Mesodermal cell (in vitro differentiated cells): Measurements from ENCODE around the gene IMMP2L.
A peak's percentile ranks its signal among the peaks of the same experiment; 100 is the strongest.
"Not testable (repeated sequence)": the region's sequence is repeated elsewhere in the genome, so short reads cannot be mapped to it uniquely, and the experiment has no call there.

Experiments
- H3K27ac ChIP-seq: 2 replicates; pipeline ENCODE4 v1.7.0; 2013; ENCODE audit warnings: mild to moderate bottlenecking, low read depth, low read length, moderate library complexity; ENCODE audit not compliant: severe bottlenecking
- H3K36me3 ChIP-seq: 2 replicates; pipeline ENCODE4 v1.7.1; 2013; ENCODE audit warnings: mild to moderate bottlenecking, low read length, moderate library complexity; ENCODE audit not compliant: control insufficient read depth, insufficient read depth
- H3K4me1 ChIP-seq: one replicate; pipeline ENCODE4 v1.7.1; 2013; ENCODE audit warnings: mild to moderate bottlenecking, low read length; ENCODE audit not compliant: insufficient read depth, control insufficient read depth, poor library complexity, severe bottlenecking
- H3K4me3 ChIP-seq: 2 replicates; pipeline ENCODE4 v1.7.0; 2013; ENCODE audit warnings: low read length, control low read depth, mild to moderate bottlenecking; ENCODE audit not compliant: insufficient read depth, poor library complexity, severe bottlenecking; ENCODE audit errors: extremely low read depth
- H3K9me3 ChIP-seq: 2 replicates; pipeline ENCODE4 v1.7.1; 2013; ENCODE audit warnings: mild to moderate bottlenecking, low read length, moderate library complexity; ENCODE audit not compliant: control insufficient read depth
- WGBS, 2 experiments: methylation state at CpG; one replicate each; pipeline ENCODE4 v1.1.5; 2013; ENCODE audit warnings: missing lambda C conversion rate in 2 of 2; ENCODE audit not compliant: insufficient coverage in 2 of 2; 5-methylcytosine and 5-hydroxymethylcytosine counted together

The IMMP2L gene

DNA sequence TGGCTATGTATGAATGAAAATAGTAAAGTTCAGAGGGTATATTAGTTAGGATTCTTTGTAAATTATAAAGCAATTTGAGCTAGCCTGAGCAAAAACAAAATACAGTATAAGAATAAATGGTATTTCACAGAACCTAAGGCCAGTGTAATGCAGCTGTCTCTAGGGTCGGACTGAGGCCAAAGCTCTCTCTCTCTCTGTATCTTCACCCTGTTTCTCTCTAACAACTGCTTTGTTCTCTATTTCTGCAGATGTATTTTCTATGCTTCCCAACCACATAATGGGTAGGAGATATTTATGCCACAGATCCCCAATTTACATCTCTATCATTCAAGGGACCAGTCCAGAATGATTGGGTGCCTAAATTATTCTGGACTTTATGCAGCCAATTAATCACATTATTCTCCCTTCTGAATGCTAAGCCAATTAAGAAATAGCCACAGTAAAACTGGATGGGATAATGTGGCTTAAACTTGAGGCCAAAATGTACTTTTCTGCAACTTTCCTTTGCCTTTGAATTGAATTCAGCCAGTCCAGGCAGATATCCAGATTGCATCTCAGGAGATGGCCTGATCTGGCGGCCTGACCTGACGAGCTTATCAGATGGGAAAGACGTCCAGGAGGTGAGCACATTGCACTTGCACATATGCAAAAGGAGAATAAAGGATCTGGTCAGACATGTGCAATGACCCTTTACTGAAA lies 24.6 kb upstream of the IMMP2L start:
- Histone ChIP-seq H3K4me3 (no peak overlapping the region), H3K36me3 (no peaks in the 10 kb centered on the region), H3K27ac (no peak overlapping the region), H3K4me1 (no peaks in the 10 kb centered on the region), H3K9me3 (no peaks in the 10 kb centered on the region)
- 81 to 95% methylated on average over 3 to 4 of the region's 4 CpGs for WGBS, 2 experiments

DNA sequence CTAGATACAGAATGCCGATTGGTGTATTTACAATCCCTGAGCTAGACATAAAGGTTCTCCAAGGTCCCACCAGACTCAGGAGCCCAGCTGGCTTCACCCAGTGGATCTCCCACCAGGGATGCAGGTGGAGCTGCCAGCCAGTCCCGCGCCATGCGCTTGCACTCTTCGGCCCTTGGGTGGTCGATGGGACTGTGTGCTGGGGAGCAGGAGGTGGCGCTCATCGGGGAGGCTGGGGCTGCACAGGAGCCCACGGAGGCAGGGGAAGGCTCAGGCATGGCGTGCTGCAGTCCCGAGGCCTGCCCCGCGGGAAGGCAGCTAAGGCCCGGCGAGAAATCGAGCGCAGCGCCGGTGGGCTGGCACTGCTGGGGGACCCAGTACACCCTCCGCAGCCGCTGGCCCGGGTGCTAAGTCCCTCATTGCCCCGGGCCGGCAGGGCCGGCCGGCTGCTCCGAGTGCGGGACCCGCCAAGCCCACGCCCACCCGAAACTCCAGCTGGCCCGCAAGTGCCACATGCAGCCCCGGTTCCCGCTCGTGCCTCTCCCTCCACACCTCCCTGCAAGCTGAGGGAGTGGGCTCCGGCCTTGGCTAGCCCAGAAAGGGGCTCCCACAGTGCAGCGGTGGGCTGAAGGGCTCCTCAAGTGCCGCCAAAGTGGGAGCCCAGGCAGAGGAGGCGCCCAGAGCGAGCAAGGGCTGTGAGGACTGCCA lies 19.6 kb upstream of the IMMP2L start:
- not testable (repeated sequence) for H3K9me3 ChIP-seq, H3K4me1 ChIP-seq, H3K27ac ChIP-seq, H3K4me3 ChIP-seq, H3K36me3 ChIP-seq
- 94% methylated on average over 9 to 14 of the region's 40 CpGs for WGBS, 2 experiments

GRCh38 chr7:111581207-111581606 lies 18.9 kb upstream of the IMMP2L start:
- H3K27ac ChIP-seq, H3K9me3 ChIP-seq, H3K4me3 ChIP-seq, H3K36me3 ChIP-seq, H3K4me1 ChIP-seq: not testable (repeated sequence)
- WGBS, 2 experiments, result 94% methylated on average over 2 of the region's 7 CpGs; no CpG with 5 or more reads in 1 of the 2 experiments

- Histone ChIP-seq H3K9me3 (no peaks in the 10 kb centered on the region), H3K27ac (no peak overlapping the region), H3K36me3 (no peaks in the 10 kb centered on the region), H3K4me3 (no peak overlapping the region), H3K4me1 (no peaks in the 10 kb centered on the region)
Observed at GRCh38 chr7:111578754-111579153, 16.5 kb upstream of the IMMP2L start.

DNA sequence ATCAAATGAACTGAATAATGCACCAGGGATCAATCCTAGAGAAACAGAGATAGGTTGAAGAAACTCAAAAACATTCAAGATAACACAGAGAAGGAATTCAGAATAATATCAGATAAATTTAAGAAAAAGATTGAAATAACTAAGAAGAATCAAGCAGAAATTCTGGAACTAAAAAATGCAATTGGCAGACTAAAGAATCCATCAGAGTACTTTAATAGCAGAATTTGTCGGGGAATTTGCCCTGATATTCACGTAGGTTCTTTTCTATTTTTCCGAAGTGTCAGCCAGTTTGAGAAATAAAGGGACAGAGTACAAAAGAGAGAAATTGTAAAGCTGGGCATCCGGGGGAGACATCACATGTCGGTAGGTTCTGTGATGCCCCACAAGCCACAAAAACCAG lies 9.4 kb upstream of the IMMP2L start:
- H3K36me3 ChIP-seq, result no peaks in the 10 kb centered on the region
- WGBS, 2 experiments, result 90 to 95% methylated on average over 3 to 4 of the region's 5 CpGs

DNA sequence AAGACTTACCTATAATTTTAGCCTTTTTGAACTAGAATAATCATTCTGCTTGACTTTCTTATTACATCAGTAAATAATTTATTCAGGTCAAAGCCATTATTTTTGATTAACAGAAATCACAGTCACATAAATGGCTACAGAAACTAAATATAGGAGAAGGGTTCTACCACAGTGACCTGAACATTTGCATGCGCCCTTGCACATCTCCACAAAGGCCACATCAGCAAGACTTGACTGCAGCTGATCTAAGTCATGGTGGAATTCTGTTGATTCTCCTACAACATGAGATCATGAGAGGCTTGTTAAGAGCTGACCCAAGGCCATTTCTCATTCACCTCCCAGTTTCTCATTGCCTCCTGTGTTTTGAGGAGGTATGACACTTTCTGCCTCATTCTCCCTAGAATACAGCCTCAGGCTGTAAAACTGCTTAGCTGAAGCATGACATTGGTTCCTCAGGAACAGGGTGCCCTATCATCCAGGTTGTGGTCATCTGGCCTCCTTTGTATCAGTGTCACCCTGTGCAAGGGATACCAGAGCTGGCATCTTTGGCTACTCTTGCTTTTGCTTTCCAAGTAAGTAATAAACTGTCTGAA lies 6.7 kb upstream of the IMMP2L start:
- Histone ChIP-seq H3K27ac (no peak overlapping the region), H3K9me3 (no peaks in the 10 kb centered on the region), H3K36me3 (no peaks in the 10 kb centered on the region), H3K4me3 (no peak overlapping the region), H3K4me1 (no peaks in the 10 kb centered on the region)
- WGBS, 2 experiments, result no CpG with 5 or more reads among the region's 1 CpG

More for the DNA sequence above, 9.4 kb upstream of the IMMP2L start:
- H3K9me3 ChIP-seq, result no peaks in the 10 kb centered on the region
- H3K4me1 ChIP-seq, result no peaks in the 10 kb centered on the region
- no peak overlapping the region for H3K4me3 ChIP-seq
- no peak overlapping the region for H3K27ac ChIP-seq

DNA sequence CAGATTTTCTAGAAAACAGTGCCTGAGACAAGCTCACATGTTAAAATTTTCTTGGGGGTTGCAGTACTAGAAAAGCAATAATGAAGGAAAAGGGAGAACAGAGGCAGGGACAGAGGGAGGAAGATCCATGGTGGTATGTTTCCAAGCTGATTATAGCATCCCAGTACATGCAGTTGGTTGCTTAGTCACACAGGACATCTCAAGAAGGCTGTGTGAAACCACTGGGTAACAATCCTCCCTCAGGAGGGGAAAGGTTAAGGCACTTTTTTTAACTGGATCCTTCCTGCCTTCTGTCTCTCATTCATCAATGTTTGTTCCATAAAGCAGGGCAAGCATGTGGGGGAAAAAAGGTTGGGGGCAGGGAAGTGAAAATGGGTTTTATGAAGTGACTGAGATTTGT lies 6.1 kb upstream of the IMMP2L start:
- Histone ChIP-seq H3K9me3 (no peaks in the 10 kb centered on the region), H3K36me3 (no peaks in the 10 kb centered on the region), H3K4me1 (no peaks in the 10 kb centered on the region), H3K27ac (no peak overlapping the region), H3K4me3 (no peak overlapping the region)

DNA sequence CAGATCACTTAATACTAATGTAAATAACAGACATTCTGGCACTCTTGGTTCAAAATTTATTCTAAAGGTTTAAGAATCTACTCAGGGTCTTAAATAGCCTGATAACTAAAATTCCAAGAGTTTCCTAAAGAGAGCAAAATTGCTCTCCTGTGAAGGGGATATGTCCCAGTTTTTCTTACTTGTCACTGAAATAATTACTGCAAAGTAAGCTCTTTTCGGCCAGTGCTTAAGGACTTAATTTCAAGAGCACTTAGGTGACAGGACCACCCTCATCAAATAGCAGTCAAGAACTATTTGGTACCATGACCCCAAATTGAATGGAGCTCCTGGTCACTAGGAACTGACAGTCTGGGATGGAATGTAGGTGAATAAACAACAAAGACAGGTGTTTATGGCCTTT lies 1.8 kb upstream of the IMMP2L start:
- Histone ChIP-seq H3K9me3 (no peaks in the 10 kb centered on the region), H3K36me3 (no peaks in the 10 kb centered on the region), H3K4me1 (peaks cover 5% of the 10 kb centered on the region), H3K4me3 (no peak overlapping the region), H3K27ac (no peak overlapping the region)
- WGBS, 2 experiments, result no CpG with 5 or more reads among the region's 1 CpG

- H3K4me3 ChIP-seq, result peak overlapping the region; percentile 60
- no peaks in the 10 kb centered on the region for H3K36me3 ChIP-seq
- no peak overlapping the region for H3K27ac ChIP-seq
- WGBS, 2 experiments, result 5 to 11% methylated on average over 2 to 3 of the region's 7 CpGs
- H3K4me1 ChIP-seq, result peaks cover 5% of the 10 kb centered on the region
- H3K9me3 ChIP-seq, result no peaks in the 10 kb centered on the region
Observed at GRCh38 chr7:111561654-111561903, 713 bp downstream of the IMMP2L start.

DNA sequence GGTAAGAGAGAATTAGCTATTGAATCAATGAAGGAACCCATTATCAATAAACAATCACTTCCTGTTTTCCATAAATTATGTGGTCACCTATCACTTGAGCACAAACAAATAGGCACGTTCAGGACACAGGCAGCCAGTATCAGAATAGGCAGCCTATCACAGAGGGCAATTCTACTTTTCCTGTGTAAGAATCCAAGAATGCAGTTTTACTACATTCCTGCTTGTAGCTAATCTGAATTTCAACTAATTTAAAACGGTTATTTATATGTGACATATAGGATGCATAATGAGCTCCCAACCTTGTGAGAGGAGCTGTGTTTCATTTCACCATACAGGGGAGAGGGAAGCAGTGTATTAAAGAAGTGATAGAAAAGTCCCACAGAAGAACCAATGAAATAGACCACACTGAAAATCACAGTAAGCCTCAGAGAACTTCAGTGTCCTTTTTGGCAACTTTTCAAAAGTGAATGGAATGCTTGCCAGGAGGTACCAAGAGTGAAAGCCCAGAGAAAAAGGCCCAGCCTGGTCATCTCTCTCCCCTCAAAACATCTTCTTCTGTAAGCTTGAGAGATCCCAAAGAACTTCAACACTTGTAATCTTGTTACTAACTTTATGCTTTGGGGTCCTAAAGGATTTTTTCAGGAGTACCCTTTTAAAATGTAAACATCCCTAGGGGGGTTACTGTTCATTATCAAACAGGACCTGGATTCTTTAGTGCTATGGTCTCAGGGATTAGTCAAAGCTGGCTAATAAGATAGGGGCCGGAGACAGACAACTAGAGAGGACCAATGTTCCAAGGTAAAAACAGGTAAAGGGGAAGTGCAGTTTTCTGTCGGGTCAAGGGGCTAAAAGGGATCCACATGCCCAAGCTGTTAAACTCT lies 1.3 kb downstream of the IMMP2L start:
- Histone ChIP-seq H3K4me3 (peak overlapping the region; percentile 60), H3K36me3 (no peaks in the 10 kb centered on the region), H3K27ac (no peak overlapping the region), H3K4me1 (peaks cover 5% of the 10 kb centered on the region), H3K9me3 (no peaks in the 10 kb centered on the region)
- 50 to 55% methylated on average over 3 of the region's 4 CpGs for WGBS, 2 experiments
